HT1080 (cell line): ENCODE data around the gene DNASE1L2. TPM values are rescaled to one million over a fixed set of nuclear protein-coding genes. Genes with fewer than 3 reads are reported as not detected.

ENCODE experiments used
- DNase-seq: peaks from one replicate; pipeline ENCODE4 v3.0.0-alpha.2; 2015; ENCODE audit warnings: low read depth
- small RNA-seq: library from RNA; depleted of rRNA; stranded (forward); fragments of <200 nt; gene quantifications from one replicate; pipeline ENCODE3, GENCODE V24; 2014
- total RNA-seq: library from RNA; depleted of rRNA; stranded (reverse); fragments of >200 nt; shearing (Covaris generic); gene quantifications from 2 replicates; pipeline ENCODE4 v1.2.3, GENCODE V29; 2014; rRNA removed

Gene DNASE1L2
- total RNA-seq, 1 experiment from 2014 or later: 3.7 TPM

DNA sequence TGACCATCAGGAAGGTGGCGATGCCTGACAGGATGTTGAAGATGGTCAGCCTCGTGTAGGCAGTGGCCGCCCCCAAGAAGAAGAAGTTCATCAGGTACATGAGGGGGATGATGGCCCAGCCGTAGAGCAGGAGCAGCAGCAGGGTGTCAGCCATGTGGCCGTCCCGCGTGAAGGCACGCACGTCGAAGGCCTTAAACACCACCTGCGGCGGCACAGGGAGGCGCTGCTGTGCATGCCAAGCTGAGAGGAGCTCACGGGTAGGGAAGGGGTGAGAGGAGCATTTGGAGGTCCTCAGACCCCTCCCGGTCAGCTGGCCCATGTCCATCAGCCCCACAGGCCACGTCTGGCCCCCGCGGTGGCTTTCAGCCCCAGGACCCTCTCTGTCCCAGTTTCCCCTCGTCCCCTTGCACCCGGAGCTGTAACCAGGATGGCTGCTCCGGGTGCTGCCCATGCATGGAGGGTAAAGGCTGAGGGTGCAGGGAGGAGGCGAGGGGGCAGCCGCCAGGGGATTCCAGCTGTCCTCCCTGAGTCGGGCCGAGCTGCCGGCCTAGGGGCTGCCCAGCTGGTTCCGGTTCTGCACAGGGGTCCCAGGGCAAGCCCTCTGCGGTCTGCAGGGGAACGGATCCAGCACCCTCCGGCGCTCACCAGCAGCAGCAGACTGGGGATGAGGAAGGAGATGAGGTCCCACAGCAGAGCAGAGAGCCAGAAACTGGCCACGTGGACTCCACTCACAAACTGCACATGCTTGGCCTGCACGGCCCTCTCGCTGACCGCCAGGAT is 48.7 kb downstream of the DNASE1L2 start:
- no peak for DNase-seq

DNA sequence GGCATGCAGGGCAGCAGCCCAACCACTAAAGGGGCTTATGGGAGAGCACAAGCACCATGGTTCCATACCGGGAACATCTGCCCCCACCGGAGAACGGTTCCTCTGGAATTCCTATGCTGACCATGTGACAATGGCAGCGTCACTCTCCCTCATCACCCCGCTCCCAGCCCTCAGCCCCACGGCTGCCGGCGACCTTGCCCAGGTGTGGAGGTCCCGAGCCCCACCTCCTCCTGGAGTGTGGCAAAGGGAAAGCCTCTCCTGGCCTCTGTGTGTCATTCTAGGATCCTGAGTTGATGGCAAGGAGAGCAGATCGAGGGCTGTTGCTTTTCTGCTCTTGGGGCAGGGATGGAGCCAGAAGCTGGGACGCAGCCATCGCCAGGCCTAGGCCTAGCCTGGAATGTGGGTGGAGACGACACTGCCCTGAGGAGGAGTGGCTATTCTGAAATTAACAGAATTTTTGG is 49.5 kb downstream of the DNASE1L2 start:
- no peak for DNase-seq

DNA sequence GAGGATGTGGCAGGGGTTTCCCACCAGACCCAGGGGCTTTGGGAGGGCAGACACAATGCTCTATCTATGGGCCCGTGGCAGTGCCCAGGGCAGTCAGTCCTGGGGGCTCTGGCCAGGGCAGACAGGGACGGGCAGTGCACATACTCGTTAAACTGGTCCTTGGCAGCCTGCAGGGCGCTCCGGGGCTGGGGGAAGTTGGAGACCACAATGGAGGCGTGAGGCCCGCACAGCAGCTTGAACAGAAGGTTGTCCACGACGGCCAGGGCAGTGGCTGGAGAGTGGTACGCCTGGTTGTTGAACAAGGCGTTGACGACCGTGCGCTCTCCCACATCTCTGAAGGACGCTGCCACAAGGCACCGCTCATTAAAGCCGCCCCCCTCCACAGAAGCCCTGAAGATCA is 50.3 kb downstream of the DNASE1L2 start:
- no peak for DNase-seq

DNA sequence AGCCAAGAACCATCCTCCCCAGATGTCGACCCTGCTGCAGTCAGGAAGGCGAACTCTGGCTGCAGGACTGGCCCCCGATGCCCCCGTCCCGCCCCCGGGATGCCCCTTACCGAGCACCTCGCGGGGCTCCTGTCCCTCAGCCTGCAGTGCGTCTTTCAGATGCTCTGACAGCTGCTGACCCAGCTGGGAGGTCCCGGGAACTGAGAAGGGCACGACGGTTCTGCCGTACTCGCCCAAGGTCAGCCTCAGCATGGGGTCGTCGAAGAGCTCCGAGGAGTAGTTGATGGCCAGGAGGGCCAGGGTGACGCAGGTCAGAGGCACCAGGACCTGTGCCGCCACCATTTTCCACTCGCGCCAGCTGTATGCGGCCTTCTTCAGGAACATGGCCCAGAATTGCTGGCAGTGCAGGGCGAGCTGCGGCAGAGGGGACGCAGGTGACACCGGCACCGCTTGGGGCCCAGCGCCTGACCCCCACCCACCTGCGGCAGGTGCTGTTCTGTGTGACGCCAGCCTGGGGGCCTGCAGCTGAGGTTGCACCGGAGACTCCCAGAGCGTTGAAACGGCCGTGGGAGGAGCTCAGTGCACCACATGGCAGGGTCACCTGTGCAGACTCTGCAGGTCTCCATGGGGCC is 51.8 kb downstream of the DNASE1L2 start:
- DNase-seq: no peak

Small RNA genes lying within 50 kb of the gene (small RNA-seq; reads per million reads assigned to genes)
- gene MIR3677: not detected
- not detected for gene MIR4717

Other genes with a start within 250 kb of the DNASE1L2 start
- gene SYNGR3, start 246.5 kb upstream of the DNASE1L2 start, total RNA-seq: 2.4 and 2.5 TPM in 2 replicates
- 46.2 and 50.4 TPM in 2 replicates for gene ZNF598, start 226.6 kb upstream of the DNASE1L2 start, total RNA-seq
- 0.30 and 0.35 TPM in 2 replicates for gene NPW, start 216.7 kb upstream of the DNASE1L2 start, total RNA-seq
- 118 and 158 TPM in 2 replicates for gene NHERF2, start 209.5 kb upstream of the DNASE1L2 start, total RNA-seq
- gene NTHL1, start 188.6 kb upstream of the DNASE1L2 start, total RNA-seq: 61.5 and 90.5 TPM in 2 replicates
- 50.2 and 59.6 TPM in 2 replicates for gene TSC2, start 188.5 kb upstream of the DNASE1L2 start, total RNA-seq
- gene PKD1, start 100.5 kb upstream of the DNASE1L2 start, total RNA-seq: 55.1 and 58.6 TPM in 2 replicates
- 9.5 and 13.4 TPM in 2 replicates for gene RAB26, start 87.8 kb upstream of the DNASE1L2 start, total RNA-seq
- 122 and 138 TPM in 2 replicates for gene TRAF7, start 80.7 kb upstream of the DNASE1L2 start, total RNA-seq
- 0.10 and 1.2 TPM in 2 replicates for gene CASKIN1, start 39.8 kb upstream of the DNASE1L2 start, total RNA-seq
- 50.0 and 69.1 TPM in 2 replicates for gene MLST8, start 31.0 kb upstream of the DNASE1L2 start, total RNA-seq
- 2.0 and 7.3 TPM in 2 replicates for gene BRICD5, start 25.6 kb upstream of the DNASE1L2 start, total RNA-seq
- gene PGP, start 21.6 kb upstream of the DNASE1L2 start, total RNA-seq: 40.0 and 50.1 TPM in 2 replicates
- gene E4F1, start 12.9 kb upstream of the DNASE1L2 start, total RNA-seq: 37.4 and 41.2 TPM in 2 replicates
- gene ECI1, start 15.1 kb downstream of the DNASE1L2 start, total RNA-seq: 32.5 and 40.0 TPM in 2 replicates
- 249 and 290 TPM in 2 replicates for gene RNPS1, start 31.7 kb downstream of the DNASE1L2 start, total RNA-seq
- gene ABCA3, start 104.3 kb downstream of the DNASE1L2 start, total RNA-seq: 0.13 and 0.14 TPM in 2 replicates
- gene CCNF, start 193.0 kb downstream of the DNASE1L2 start, total RNA-seq: 60.6 and 64.7 TPM in 2 replicates
- 50.8 and 61.3 TPM in 2 replicates for gene TEDC2, start 223.7 kb downstream of the DNASE1L2 start, total RNA-seq
- not detected in 2 replicates for gene NTN3, start 234.9 kb downstream of the DNASE1L2 start, total RNA-seq
- 13.1 and 14.0 TPM in 2 replicates for gene TBC1D24, start 238.7 kb downstream of the DNASE1L2 start, total RNA-seq